ENCODE measurements around the gene MOSMO. TPM values are rescaled to one million over a fixed set of nuclear protein-coding genes. Genes with fewer than 3 reads are reported as not detected.

Gene MOSMO
- total RNA-seq, 1 donor from 2014 or later = 16.8 TPM

GRCh38 chr16:22063888-22064467 is 56.1 kb downstream of the MOSMO start:
- TF ChIP-seq, protein P1, sequence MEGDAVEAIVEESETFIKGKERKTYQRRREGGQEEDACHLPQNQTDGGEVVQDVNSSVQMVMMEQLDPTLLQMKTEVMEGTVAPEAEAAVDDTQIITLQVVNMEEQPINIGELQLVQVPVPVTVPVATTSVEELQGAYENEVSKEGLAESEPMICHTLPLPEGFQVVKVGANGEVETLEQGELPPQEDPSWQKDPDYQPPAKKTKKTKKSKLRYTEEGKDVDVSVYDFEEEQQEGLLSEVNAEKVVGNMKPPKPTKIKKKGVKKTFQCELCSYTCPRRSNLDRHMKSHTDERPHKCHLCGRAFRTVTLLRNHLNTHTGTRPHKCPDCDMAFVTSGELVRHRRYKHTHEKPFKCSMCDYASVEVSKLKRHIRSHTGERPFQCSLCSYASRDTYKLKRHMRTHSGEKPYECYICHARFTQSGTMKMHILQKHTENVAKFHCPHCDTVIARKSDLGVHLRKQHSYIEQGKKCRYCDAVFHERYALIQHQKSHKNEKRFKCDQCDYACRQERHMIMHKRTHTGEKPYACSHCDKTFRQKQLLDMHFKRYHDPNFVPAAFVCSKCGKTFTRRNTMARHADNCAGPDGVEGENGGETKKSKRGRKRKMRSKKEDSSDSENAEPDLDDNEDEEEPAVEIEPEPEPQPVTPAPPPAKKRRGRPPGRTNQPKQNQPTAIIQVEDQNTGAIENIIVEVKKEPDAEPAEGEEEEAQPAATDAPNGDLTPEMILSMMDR (IDR thresholded peaks at IDR 0.05) = no peak

GRCh38 chr16:22065252-22065651 is 57.3 kb downstream of the MOSMO start:
- peaks cover 4% of the 10 kb centered on the region for H3K4me1 Mint-ChIP-seq (ENCODE audit: unreplicated experiment)

More at GRCh38 chr16:22063888-22064467, 56.1 kb downstream of the MOSMO start:
- Mint-ChIP-seq H3K36me3 (ENCODE audit: unreplicated experiment) (peaks cover 12% of the 10 kb centered on the region), H3K27ac (ENCODE audit: unreplicated experiment) (no peak overlapping the region), H3K9me3 (ENCODE audit: unreplicated experiment) (peaks cover 12% of the 10 kb centered on the region), H3K4me1 (ENCODE audit: unreplicated experiment) (peaks cover 4% of the 10 kb centered on the region), H3K4me3 (ENCODE audit: unreplicated experiment) (no peak overlapping the region), H3K27me3 (ENCODE audit: unreplicated experiment) (no peaks in the 10 kb centered on the region)
- DNase-seq (ENCODE audit: extremely low spot score, unreplicated experiment) = no peak

GRCh38 chr16:22070361-22071330 is 62.7 kb downstream of the MOSMO start:
- H3K4me1 Mint-ChIP-seq (ENCODE audit: unreplicated experiment) = peaks cover 14% of the 10 kb centered on the region
- H3K9me3 Mint-ChIP-seq (ENCODE audit: unreplicated experiment) = peaks cover 12% of the 10 kb centered on the region
- no peak overlapping the region for H3K4me3 Mint-ChIP-seq (ENCODE audit: unreplicated experiment)
- DNase-seq (ENCODE audit: extremely low spot score, unreplicated experiment) = no peak
- TF ChIP-seq, protein P1 (IDR thresholded peaks at IDR 0.05) = no peak
- no peak overlapping the region for H3K27ac Mint-ChIP-seq (ENCODE audit: unreplicated experiment)
- H3K36me3 Mint-ChIP-seq (ENCODE audit: unreplicated experiment) = peaks cover 12% of the 10 kb centered on the region
- H3K27me3 Mint-ChIP-seq (ENCODE audit: unreplicated experiment) = no peaks in the 10 kb centered on the region

More at GRCh38 chr16:22065252-22065651, 57.3 kb downstream of the MOSMO start:
- Mint-ChIP-seq H3K9me3 (ENCODE audit: unreplicated experiment) (peaks cover 12% of the 10 kb centered on the region), H3K4me3 (ENCODE audit: unreplicated experiment) (no peak overlapping the region), H3K27me3 (ENCODE audit: unreplicated experiment) (no peaks in the 10 kb centered on the region), H3K36me3 (ENCODE audit: unreplicated experiment) (peaks cover 12% of the 10 kb centered on the region), H3K27ac (ENCODE audit: unreplicated experiment) (no peak overlapping the region)
- TF ChIP-seq, protein P1 (IDR thresholded peaks at IDR 0.05) = no peak
- DNase-seq (ENCODE audit: extremely low spot score, unreplicated experiment) = no peak

- H3K27ac Mint-ChIP-seq (ENCODE audit: unreplicated experiment) = no peak overlapping the region
- no peaks in the 10 kb centered on the region for H3K27me3 Mint-ChIP-seq (ENCODE audit: unreplicated experiment)
- H3K4me1 Mint-ChIP-seq (ENCODE audit: unreplicated experiment) = peaks cover 14% of the 10 kb centered on the region
- no peak for DNase-seq (ENCODE audit: extremely low spot score, unreplicated experiment)
- H3K4me3 Mint-ChIP-seq (ENCODE audit: unreplicated experiment) = no peak overlapping the region
- TF ChIP-seq, protein P1 (IDR thresholded peaks at IDR 0.05) = no peak
- peaks cover 9% of the 10 kb centered on the region for H3K9me3 Mint-ChIP-seq (ENCODE audit: unreplicated experiment)
- H3K36me3 Mint-ChIP-seq (ENCODE audit: unreplicated experiment) = peaks cover 9% of the 10 kb centered on the region
Observed at GRCh38 chr16:22071331-22071910, 63.5 kb downstream of the MOSMO start.

GRCh38 chr16:22073350-22073749 is 65.4 kb downstream of the MOSMO start:
- no peaks in the 10 kb centered on the region for H3K36me3 Mint-ChIP-seq (ENCODE audit: unreplicated experiment)
- no peaks in the 10 kb centered on the region for H3K27me3 Mint-ChIP-seq (ENCODE audit: unreplicated experiment)
- DNase-seq (ENCODE audit: extremely low spot score, unreplicated experiment) = no peak
- no peaks in the 10 kb centered on the region for H3K9me3 Mint-ChIP-seq (ENCODE audit: unreplicated experiment)
- TF ChIP-seq, protein P1 (IDR thresholded peaks at IDR 0.05) = no peak
- H3K4me3 Mint-ChIP-seq (ENCODE audit: unreplicated experiment) = no peak overlapping the region
- H3K4me1 Mint-ChIP-seq (ENCODE audit: unreplicated experiment) = peaks cover 14% of the 10 kb centered on the region
- H3K27ac Mint-ChIP-seq (ENCODE audit: unreplicated experiment) = no peak overlapping the region

All from osteocyte (in vitro differentiated cells).